HepG2 (cell line): ENCODE data around the gene PLEKHN1. TPM values are rescaled to one million over a fixed set of nuclear protein-coding genes. Genes with fewer than 3 reads are reported as not detected.

Experiments
- HOMEZ ChIP-seq: IDR thresholded peaks from 2 replicates; pipeline ENCODE4 v1.6.1; 2016; ENCODE audit warnings: low read depth
- NFE2L1 ChIP-seq: sonication (generic); formaldehyde crosslinking; IDR thresholded peaks from 2 replicates; pipeline ENCODE4 v1.4.0; 2020; ENCODE audit warnings: missing genetic modification reagents, mild to moderate bottlenecking, borderline replicate concordance
- RAD21 ChIP-seq: fragments of 450-650 bp; formaldehyde crosslinking; IDR thresholded peaks from 2 replicates; pipeline ENCODE4 v1.5.0; 2020; ENCODE audit warnings: mild to moderate bottlenecking
- SRSF9 ChIP-seq: fragments of 200-400 bp; formaldehyde crosslinking; IDR thresholded peaks from 2 replicates; pipeline ENCODE4 v1.6.1; 2018; ENCODE audit warnings: borderline replicate concordance, mild to moderate bottlenecking, low read depth, low read length; ENCODE audit not compliant: insufficient read depth, poor library complexity, severe bottlenecking
- THAP9 ChIP-seq: sonication (generic); formaldehyde crosslinking; IDR thresholded peaks from 2 replicates; pipeline ENCODE4; 2020; ENCODE audit warnings: missing genetic modification reagents, mild to moderate bottlenecking, borderline replicate concordance
- ZBTB39 ChIP-seq: sonication (generic); formaldehyde crosslinking; IDR thresholded peaks from 2 replicates; pipeline ENCODE4 v1.5.0; 2020; ENCODE audit warnings: missing genetic modification reagents
- polyA plus RNA-seq, 8 experiments: library from polyadenylated mRNA; depleted of rRNA in 3 of 8; stranded (reverse) in 7 of 8; unstranded in 1 of 8; fragments of >200 nt; fragmentation: Illumina TruSeq in 4 of 8; extraction: Trizol in 4 of 8; gene quantifications; 2 replicates each; pipeline versions ENCODE4 v1.2.1 to v1.2.3, GENCODE V29; 2011 to 2016; ENCODE audit warnings: low read depth in 4 of 8, missing spikeins in 1 of 8, mixed read lengths in 1 of 8; ENCODE audit not compliant: insufficient read depth in 1 of 8
- total RNA-seq, 5 experiments: library from RNA; depleted of rRNA; stranded (reverse); fragments of >200 nt; fragmentation: Illumina TruSeq; extraction: Trizol; gene quantifications; 2 replicates each; pipeline ENCODE4 v1.2.3, GENCODE V29; 2016; ENCODE audit warnings: low read depth in 1 of 5

PLEKHN1 gene
- total and polyA plus RNA-seq, 2 of the 13 experiments (the other 11 are each of a cell fraction or from before 2014, with no cell fraction given): 0.42 to 0.58 TPM

GRCh38 chr1:927748-928147, 38.5 kb upstream of the PLEKHN1 start (continued):
- TF ChIP-seq HOMEZ (CRISPR knock-in tag) (no peak), ZBTB39 (no peak), SRSF9 (no peak), THAP9 (CRISPR knock-in tag) (no peak), RAD21 (CRISPR knock-in tag) (no peak), NFE2L1 (CRISPR knock-in tag) (no peak)
